ENCODE results near the gene PDZD8.
"Not testable (repeated sequence)": the region's sequence is repeated elsewhere in the genome, so short reads cannot be mapped to it uniquely, and the experiment has no call there.

PDZD8 gene

GRCh38 chr10:117316701-117317100, 58.5 kb downstream of the PDZD8 start:
- no peak for DNase-seq
- Mint-ChIP-seq H3K27ac (no peak overlapping the region), H3K9me3 (no peaks in the 10 kb centered on the region), H3K27me3 (no peaks in the 10 kb centered on the region), H3K36me3 (peaks cover 5% of the 10 kb centered on the region), H3K4me3 (no peak overlapping the region), H3K4me1 (no peaks in the 10 kb centered on the region)
- CTCF ChIA-PET: interaction anchor here (6.5 kb wide), 1 partner anchor 100 kb away, joined by 102 read pairs; no protein-coding TSS in a partner anchor

- no peaks in the 10 kb centered on the region for H3K27me3 Mint-ChIP-seq
- H3K9me3 Mint-ChIP-seq: no peaks in the 10 kb centered on the region
- no peak for DNase-seq
- no peak overlapping the region for H3K27ac Mint-ChIP-seq
- CTCF ChIA-PET: no interaction called here
- no peak overlapping the region for H3K4me3 Mint-ChIP-seq
- H3K36me3 Mint-ChIP-seq: peaks cover 8% of the 10 kb centered on the region
- H3K4me1 Mint-ChIP-seq: no peaks in the 10 kb centered on the region
Measured at GRCh38 chr10:117313641-117314040, 61.6 kb downstream of the PDZD8 start.

- CTCF ChIA-PET: no interaction called here
- H3K4me3 Mint-ChIP-seq: no peak overlapping the region
- H3K9me3 Mint-ChIP-seq: no peaks in the 10 kb centered on the region
- H3K36me3 Mint-ChIP-seq: peaks cover 4% of the 10 kb centered on the region
- DNase-seq: no peak
- H3K27me3 Mint-ChIP-seq: no peaks in the 10 kb centered on the region
- H3K4me1 Mint-ChIP-seq: no peaks in the 10 kb centered on the region
- H3K27ac Mint-ChIP-seq: no peak overlapping the region
Measured at GRCh38 chr10:117312430-117312829, 62.8 kb downstream of the PDZD8 start.

GRCh38 chr10:117311261-117311660, 64.0 kb downstream of the PDZD8 start:
- H3K4me1 Mint-ChIP-seq: no peaks in the 10 kb centered on the region
- CTCF ChIA-PET: no interaction called here
- no peaks in the 10 kb centered on the region for H3K27me3 Mint-ChIP-seq
- no peak for DNase-seq
- H3K36me3 Mint-ChIP-seq: peaks cover 4% of the 10 kb centered on the region
- H3K4me3 Mint-ChIP-seq: no peak overlapping the region
- H3K9me3 Mint-ChIP-seq: no peaks in the 10 kb centered on the region
- no peak overlapping the region for H3K27ac Mint-ChIP-seq

DNA sequence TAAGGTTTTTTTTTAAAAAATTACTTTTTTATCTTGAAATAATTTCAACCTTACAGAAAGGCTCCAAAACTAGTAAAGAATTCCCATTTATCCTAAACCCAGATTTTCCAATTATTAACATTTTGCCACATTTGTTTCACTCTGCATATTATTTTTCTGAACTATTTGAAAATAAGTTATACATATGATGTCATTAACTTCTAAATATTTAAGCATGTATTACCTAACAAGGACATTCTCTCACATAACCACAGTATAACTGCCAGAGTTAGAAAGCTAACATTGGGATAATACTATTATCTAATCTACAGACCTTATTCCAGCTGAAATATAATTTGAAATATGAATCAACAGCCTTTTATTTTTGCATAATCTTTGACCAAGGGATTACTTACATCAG, 68.6 kb downstream of the PDZD8 start:
- Mint-ChIP-seq H3K36me3 (peaks cover 18% of the 10 kb centered on the region), H3K4me3 (no peak overlapping the region), H3K9me3 (peaks cover 10% of the 10 kb centered on the region), H3K4me1 (no peaks in the 10 kb centered on the region), H3K27me3 (no peaks in the 10 kb centered on the region), H3K27ac (no peak overlapping the region)
- CTCF ChIA-PET: interaction anchor here (1.5 kb wide), 1 partner anchor 15 kb away, joined by 3 read pairs; no protein-coding TSS in a partner anchor
- no peak for DNase-seq

DNA sequence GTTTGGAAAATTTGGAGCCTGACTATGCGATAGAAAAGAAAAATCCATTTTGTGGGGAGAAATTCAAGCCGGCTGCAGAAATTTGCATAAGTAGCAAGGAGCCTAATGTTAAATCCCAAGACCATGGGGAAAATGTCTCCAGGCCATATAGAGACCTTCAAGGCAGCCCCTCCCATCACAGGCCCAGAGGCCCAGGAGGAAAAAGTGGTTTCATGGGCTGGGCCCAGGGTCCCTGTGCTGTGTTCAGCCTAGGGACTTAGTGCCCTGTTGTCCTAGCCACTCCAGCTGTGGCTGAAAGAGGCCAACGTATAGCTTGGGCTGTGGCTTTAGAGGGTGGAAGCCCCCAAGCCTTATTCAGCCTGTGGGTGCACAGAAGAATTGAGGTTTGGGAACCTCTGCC, 71.8 kb downstream of the PDZD8 start:
- CTCF ChIA-PET, H3K4me3 Mint-ChIP-seq, H3K4me1 Mint-ChIP-seq, H3K27ac Mint-ChIP-seq, H3K27me3 Mint-ChIP-seq, DNase-seq: not testable (repeated sequence)
- Mint-ChIP-seq H3K9me3 (peaks cover 14% of the 10 kb centered on the region), H3K36me3 (peaks cover 15% of the 10 kb centered on the region)

- Mint-ChIP-seq H3K9me3 (peaks cover 14% of the 10 kb centered on the region), H3K4me1 (no peaks in the 10 kb centered on the region), H3K27me3 (no peaks in the 10 kb centered on the region), H3K36me3 (peaks cover 12% of the 10 kb centered on the region), H3K4me3 (no peak overlapping the region), H3K27ac (no peak overlapping the region)
- no peak for DNase-seq
- CTCF ChIA-PET: interaction anchor here (0.9 kb wide), 1 partner anchor 20 kb away, joined by 3 read pairs; no protein-coding TSS in a partner anchor
Measured at GRCh38 chr10:117300671-117301070, 74.6 kb downstream of the PDZD8 start.

DNA sequence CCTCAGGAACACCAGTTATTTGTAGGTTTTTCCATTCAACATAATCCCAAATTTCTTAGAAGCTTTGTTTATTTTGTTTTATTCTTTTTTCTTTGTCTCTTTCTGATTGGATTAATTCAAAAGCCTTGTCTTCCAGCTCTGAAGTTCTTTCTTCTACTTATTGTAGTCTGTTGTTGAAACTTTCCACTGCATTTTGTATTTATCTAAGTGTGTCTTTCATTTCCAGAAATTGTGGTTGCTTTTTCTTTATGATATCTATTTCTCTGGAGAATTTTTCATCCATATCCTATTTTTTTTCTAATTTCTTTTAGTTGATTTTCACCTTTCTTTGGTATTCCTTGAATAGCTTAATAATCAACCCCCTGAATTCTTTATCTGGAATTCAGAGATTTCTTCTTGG, 75.8 kb downstream of the PDZD8 start:
- Mint-ChIP-seq H3K4me1 (no peaks in the 10 kb centered on the region), H3K27me3 (no peaks in the 10 kb centered on the region), H3K36me3 (peaks cover 14% of the 10 kb centered on the region), H3K4me3 (no peak overlapping the region), H3K27ac (no peak overlapping the region), H3K9me3 (peaks cover 14% of the 10 kb centered on the region)
- DNase-seq: no peak
- CTCF ChIA-PET: no interaction called here

GRCh38 chr10:117298219-117298618, 77.0 kb downstream of the PDZD8 start:
- Mint-ChIP-seq H3K4me3 (no peak overlapping the region), H3K36me3 (peaks cover 7% of the 10 kb centered on the region), H3K27ac (no peak overlapping the region), H3K4me1 (no peaks in the 10 kb centered on the region), H3K27me3 (no peaks in the 10 kb centered on the region), H3K9me3 (peaks cover 9% of the 10 kb centered on the region)
- no peak for DNase-seq
- CTCF ChIA-PET: no interaction called here

- Mint-ChIP-seq H3K4me1 (no peaks in the 10 kb centered on the region), H3K36me3 (peaks cover 4% of the 10 kb centered on the region), H3K27me3 (no peaks in the 10 kb centered on the region), H3K9me3 (peaks cover 1% of the 10 kb centered on the region), H3K27ac (no peak overlapping the region), H3K4me3 (no peak overlapping the region)
- CTCF ChIA-PET: no interaction called here
- no peak for DNase-seq
Measured at GRCh38 chr10:117294735-117295134, 80.5 kb downstream of the PDZD8 start.

- H3K27me3 Mint-ChIP-seq: no peaks in the 10 kb centered on the region
- no peak overlapping the region for H3K4me3 Mint-ChIP-seq
- peaks cover 4% of the 10 kb centered on the region for H3K36me3 Mint-ChIP-seq
- H3K4me1 Mint-ChIP-seq: no peaks in the 10 kb centered on the region
- no peak overlapping the region for H3K27ac Mint-ChIP-seq
- no peak for DNase-seq
- no peaks in the 10 kb centered on the region for H3K9me3 Mint-ChIP-seq
- CTCF ChIA-PET: no interaction called here
Measured at GRCh38 chr10:117294039-117294645, 81.1 kb downstream of the PDZD8 start.

DNA sequence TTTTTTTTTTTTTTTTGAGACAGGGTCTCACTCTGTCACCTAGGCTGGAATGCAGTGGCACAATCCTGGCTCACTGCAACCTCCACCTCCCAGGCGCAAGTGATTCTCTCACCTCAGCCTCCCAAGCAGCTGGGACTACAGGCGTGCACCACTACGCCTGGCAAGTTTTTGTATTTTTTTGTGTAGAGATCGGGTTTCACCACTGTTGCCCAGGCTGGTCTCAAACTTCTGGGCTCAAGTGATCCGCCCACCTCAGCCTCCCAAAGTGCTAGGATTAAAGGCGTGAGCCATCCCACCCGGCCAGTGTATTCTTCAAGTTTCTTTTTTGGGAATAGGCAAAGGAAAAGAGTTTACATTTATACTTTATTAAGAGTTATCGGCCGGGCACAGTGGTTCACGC, 84.4 kb downstream of the PDZD8 start:
- CTCF ChIA-PET, H3K27me3 Mint-ChIP-seq, H3K27ac Mint-ChIP-seq, DNase-seq, H3K36me3 Mint-ChIP-seq, H3K9me3 Mint-ChIP-seq, H3K4me1 Mint-ChIP-seq, H3K4me3 Mint-ChIP-seq: not testable (repeated sequence)

DNA sequence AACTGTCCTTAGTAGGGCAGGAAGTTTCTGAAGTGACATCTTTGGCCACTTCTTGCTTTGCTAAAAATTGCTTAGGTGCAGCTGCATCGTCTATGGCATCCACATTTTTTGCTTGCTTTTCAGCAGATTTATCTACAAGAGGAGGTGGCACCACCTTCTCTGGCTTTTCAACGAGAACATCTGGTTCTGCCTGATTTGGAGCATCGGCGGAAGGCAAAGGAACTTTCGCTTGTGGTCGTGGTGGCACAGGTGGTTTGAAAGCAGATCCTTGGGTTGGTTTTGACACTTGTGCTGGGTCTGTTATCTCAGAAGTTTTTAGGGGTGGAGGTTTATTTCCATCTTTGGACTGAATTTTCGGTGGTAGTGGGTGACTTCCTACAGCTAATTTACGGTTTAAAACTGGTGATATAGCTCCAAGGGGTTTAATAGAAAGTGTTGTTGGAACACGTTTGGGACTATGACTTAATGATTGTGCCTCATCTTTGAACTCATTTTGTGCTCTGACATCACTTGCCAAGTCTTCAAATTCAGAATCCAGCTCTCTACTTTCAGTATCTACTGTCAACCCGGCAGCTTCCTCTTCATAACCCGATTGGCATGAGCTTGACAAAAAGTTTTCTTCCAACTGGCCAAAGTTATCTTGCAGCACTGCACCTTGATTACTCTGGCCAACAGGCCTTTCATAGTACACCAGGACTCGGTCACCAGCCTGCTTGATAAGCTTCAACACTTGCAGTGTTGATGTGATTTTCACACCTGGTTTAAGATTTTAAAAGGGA, 90.3 kb downstream of the PDZD8 start:
- H3K36me3 Mint-ChIP-seq: peaks cover 13% of the 10 kb centered on the region
- no peak overlapping the region for H3K4me3 Mint-ChIP-seq
- no peak for DNase-seq
- H3K4me1 Mint-ChIP-seq: peaks cover 6% of the 10 kb centered on the region
- CTCF ChIA-PET: interaction anchor here (0.6 kb wide), 1 partner anchor 19 kb away, joined by 3 read pairs; no protein-coding TSS in a partner anchor
- H3K27me3 Mint-ChIP-seq: no peaks in the 10 kb centered on the region
- H3K27ac Mint-ChIP-seq: no peak overlapping the region
- no peaks in the 10 kb centered on the region for H3K9me3 Mint-ChIP-seq

GRCh38 chr10:117277675-117278074, 97.6 kb downstream of the PDZD8 start:
- H3K36me3 Mint-ChIP-seq: no peaks in the 10 kb centered on the region
- no peak for DNase-seq
- no peak overlapping the region for H3K4me3 Mint-ChIP-seq
- no peaks in the 10 kb centered on the region for H3K27me3 Mint-ChIP-seq
- H3K4me1 Mint-ChIP-seq: no peaks in the 10 kb centered on the region
- no peaks in the 10 kb centered on the region for H3K9me3 Mint-ChIP-seq
- no peak overlapping the region for H3K27ac Mint-ChIP-seq
- CTCF ChIA-PET: no interaction called here

DNA sequence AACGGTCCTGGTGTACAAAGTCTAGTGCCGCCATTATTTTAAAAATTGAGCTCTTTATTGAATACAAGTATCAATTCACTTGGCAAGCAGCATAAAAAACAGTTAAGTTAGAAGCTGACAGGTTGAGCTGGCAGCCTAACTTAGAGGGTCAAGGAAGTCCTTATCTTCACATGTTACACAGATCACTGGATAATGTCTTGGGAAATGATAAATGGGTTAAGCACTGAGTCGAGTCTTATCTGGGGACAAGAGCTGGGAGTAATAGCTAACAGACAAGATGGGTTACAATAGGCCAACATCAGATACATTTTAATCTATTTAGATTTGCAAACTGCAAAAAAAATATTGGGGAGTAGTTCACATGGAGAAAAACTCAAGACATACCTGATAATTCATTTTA, 100.1 kb downstream of the PDZD8 start:
- H3K4me1 Mint-ChIP-seq: no peaks in the 10 kb centered on the region
- no peak overlapping the region for H3K27ac Mint-ChIP-seq
- CTCF ChIA-PET: interaction anchor here (1.4 kb wide), 1 partner anchor 59 kb away, joined by 5 read pairs; no protein-coding TSS in a partner anchor
- DNase-seq: no peak
- H3K27me3 Mint-ChIP-seq: no peaks in the 10 kb centered on the region
- H3K4me3 Mint-ChIP-seq: no peak overlapping the region
- no peaks in the 10 kb centered on the region for H3K36me3 Mint-ChIP-seq
- no peaks in the 10 kb centered on the region for H3K9me3 Mint-ChIP-seq
